ENCODE data around the gene ZNF695.

ZNF695 gene

GRCh38 chr1:246966502-246966901, 41.4 kb downstream of the ZNF695 start:
- in situ Hi-C loops (cut with HindIII; ENCODE audit: low sequenced_read_pairs): no loop called here

GRCh38 chr1:246959944-246960693, 47.7 kb downstream of the ZNF695 start:
- in situ Hi-C loops (cut with HindIII; ENCODE audit: low sequenced_read_pairs): no loop called here

DNA sequence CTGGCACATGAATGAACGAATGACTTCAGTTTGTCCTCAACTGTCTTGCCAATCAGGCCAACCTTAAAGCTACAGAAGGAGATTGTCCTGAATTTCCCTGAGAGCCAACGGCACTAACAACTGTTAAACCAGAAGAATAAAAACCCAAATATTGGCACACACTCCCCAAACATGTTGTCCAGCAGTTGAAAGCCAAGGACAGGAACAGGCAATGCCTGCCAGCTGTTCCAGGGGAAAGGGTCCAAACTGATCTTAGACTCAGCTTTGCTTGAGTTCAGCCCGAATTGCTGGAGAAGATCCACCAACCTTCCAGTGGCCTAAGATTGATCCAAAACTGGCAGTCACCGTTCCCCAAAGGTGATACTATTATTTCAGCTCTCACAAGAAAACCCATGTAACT, 53.7 kb downstream of the ZNF695 start:
- in situ Hi-C loops (cut with HindIII; ENCODE audit: low sequenced_read_pairs): no loop called here

DNA sequence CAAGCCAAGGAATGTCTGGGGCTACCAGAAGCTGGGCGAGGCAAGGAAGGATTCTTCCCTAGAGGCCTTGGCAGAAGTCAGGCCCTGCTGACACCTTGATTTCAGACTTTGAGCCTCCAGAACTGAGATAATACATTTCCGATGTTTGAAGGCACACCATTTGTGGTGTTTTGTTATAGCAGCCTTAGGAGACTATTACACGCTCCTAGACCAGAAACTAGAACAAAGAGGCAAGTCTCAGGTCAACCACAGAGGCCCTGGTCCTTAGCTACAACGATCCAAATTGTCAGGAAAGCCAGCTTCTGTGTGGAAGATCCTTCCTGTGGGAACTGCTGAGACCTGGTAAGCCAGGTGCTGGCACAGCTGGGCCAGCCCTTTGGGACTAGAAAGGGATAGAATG, 56.4 kb downstream of the ZNF695 start:
- in situ Hi-C loops (cut with HindIII; ENCODE audit: low sequenced_read_pairs): no loop called here

GRCh38 chr1:246949956-246950355, 57.9 kb downstream of the ZNF695 start:
- in situ Hi-C loops (cut with HindIII; ENCODE audit: low sequenced_read_pairs): no loop called here

GRCh38 chr1:246947255-246947654, 60.6 kb downstream of the ZNF695 start:
- in situ Hi-C loops (cut with HindIII; ENCODE audit: low sequenced_read_pairs): no loop called here

- in situ Hi-C loops (cut with HindIII; ENCODE audit: low sequenced_read_pairs): no loop called here
Measured at GRCh38 chr1:246946366-246946765, 61.5 kb downstream of the ZNF695 start.

Data from endothelial cell of hepatic sinusoid (primary cell).